ENCODE data around the gene GUCY1A2. TPM values are rescaled to one million over a fixed set of nuclear protein-coding genes. Genes with fewer than 3 reads are reported as not detected.
"Not testable (repeated sequence)": the region's sequence is repeated elsewhere in the genome, so short reads cannot be mapped to it uniquely, and the experiment has no call there.

GUCY1A2 gene
- polyA plus RNA-seq, 1 donor from 2014 or later = not detected

DNA sequence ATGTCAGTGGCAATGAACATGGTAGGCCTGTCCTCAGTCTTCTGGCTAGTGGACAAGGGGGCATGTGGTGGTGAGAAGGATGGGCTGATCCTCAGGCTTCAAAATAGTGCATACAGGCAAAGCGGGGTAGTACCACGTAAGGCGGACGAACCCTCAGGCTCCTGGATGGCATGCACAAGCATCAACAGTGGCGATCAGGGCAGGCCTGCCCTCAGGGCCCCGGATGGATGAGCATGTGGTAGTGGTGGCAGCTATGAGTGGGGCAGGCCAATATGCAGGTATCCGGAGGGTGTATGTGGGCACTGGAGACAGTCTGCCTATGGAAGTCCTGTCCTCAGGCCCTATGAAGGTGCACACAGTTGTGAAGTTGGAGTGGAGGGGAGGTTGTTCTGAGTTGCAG is 163.8 kb downstream of the GUCY1A2 start:
- H3K27me3 Mint-ChIP-seq = no peaks in the 10 kb centered on the region
- no peak overlapping the region for H3K4me3 Mint-ChIP-seq
- no peaks in the 10 kb centered on the region for H3K36me3 Mint-ChIP-seq
- peaks cover 4 to 25% (median 6%) of the 10 kb centered on the region in 3 donors for H3K9me3 Mint-ChIP-seq
- no peak overlapping the region for H3K27ac Mint-ChIP-seq
- H3K4me1 Mint-ChIP-seq = no peaks in the 10 kb centered on the region

DNA sequence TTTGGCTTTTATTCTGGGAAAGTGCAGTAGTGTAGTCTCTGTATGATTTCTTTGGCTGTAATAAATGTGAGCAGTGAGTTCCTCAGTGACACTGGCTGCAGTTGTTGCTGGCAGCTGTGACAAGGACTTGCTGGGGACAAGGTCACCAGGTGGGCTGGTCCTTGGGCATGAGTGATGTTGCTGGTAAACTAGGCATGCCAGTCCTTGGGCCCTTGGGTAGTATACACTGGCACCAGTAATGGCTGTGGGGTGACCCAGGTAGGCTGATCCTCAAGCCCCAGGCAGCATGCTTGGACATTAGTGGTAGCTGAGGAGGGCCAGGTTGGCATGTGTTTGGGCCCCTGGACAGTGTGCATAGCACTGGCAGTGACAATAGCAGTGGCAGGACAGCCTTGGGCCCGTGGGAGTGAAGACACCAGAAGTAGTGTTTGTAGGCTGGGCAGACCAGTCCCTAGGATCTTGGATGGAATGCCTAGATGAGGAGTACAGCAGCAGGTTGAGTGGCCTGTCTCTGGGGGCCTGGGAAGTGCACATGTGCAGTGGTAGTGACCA is 164.3 kb downstream of the GUCY1A2 start:
- H3K36me3 Mint-ChIP-seq = no peaks in the 10 kb centered on the region
- peaks cover 4 to 25% (median 6%) of the 10 kb centered on the region in 3 donors for H3K9me3 Mint-ChIP-seq
- no peak overlapping the region for H3K27ac Mint-ChIP-seq
- no peaks in the 10 kb centered on the region for H3K4me1 Mint-ChIP-seq
- no peak overlapping the region for H3K4me3 Mint-ChIP-seq
- H3K27me3 Mint-ChIP-seq = no peaks in the 10 kb centered on the region

DNA sequence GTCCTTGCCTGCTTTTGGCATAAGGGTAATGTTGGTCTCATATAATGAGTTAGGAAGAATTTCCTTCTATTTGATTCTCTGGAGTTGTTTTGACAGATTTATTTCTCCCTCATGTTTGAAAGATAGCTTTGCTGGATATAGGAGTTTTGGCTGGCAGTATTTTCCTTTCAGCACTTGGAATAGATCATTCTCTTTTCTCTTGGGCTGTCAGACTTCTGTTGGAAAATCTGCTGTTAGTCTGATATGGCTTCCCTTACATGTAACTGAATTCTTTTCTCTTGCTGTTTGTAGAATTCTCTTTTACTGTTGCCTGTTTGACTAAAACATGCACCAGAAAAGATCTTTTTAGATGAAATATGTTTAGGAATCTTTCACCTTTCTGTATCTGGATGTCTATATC is 165.5 kb downstream of the GUCY1A2 start:
- Mint-ChIP-seq H3K9me3 (peaks cover 4 to 25% (median 6%) of the 10 kb centered on the region in 3 donors), H3K27me3 (no peaks in the 10 kb centered on the region), H3K4me3 (no peak overlapping the region), H3K27ac (no peak overlapping the region), H3K4me1 (no peaks in the 10 kb centered on the region), H3K36me3 (no peaks in the 10 kb centered on the region)

DNA sequence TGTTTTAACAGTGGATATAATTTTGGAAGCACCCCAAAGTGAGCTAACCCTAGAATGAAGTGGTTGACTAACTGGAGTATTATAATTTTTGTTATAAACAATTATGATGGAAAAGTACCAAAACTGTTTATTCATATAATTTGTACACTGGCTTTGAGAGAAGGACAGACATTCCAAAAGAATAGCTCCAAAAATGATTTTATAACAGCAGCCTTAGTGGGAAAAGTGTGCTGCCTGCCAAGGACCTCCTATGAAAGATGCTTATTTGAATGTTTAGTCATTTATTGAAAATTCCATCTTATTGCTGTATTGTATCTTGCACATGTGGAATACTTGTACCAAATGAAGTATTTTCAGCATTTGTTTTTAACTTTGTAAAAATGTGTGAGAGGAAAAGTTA is 169.8 kb downstream of the GUCY1A2 start:
- Mint-ChIP-seq H3K27me3 (no peaks in the 10 kb centered on the region), H3K36me3 (no peaks in the 10 kb centered on the region), H3K27ac (no peak overlapping the region), H3K4me3 (no peak overlapping the region), H3K4me1 (no peaks in the 10 kb centered on the region), H3K9me3 (peaks cover 1 to 17% (median 2%) of the 10 kb centered on the region in 3 donors)

DNA sequence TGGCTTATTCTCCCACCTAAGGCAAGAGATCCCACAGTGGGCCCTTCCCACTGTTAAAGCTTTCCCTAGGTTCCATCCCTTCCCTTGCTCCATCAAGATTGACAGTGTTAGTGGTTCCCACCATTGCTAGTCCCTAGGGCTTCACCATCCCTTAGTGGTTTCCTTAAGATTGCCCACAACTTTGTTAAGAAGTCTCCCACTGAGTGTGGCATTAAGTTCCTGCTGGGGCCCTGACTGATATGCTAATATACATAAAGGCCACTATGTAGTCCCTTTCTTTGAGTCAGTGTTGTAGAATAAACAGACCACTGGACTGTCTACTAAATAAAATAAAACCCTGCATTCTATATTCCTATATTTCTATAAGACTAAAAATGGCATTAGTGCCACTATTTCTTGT is 176.1 kb downstream of the GUCY1A2 start:
- Mint-ChIP-seq H3K27me3 (no peaks in the 10 kb centered on the region), H3K27ac (no peak overlapping the region), H3K9me3 (no peaks in the 10 kb centered on the region), H3K4me3 (no peak overlapping the region), H3K36me3 (no peaks in the 10 kb centered on the region), H3K4me1 (no peaks in the 10 kb centered on the region)

DNA sequence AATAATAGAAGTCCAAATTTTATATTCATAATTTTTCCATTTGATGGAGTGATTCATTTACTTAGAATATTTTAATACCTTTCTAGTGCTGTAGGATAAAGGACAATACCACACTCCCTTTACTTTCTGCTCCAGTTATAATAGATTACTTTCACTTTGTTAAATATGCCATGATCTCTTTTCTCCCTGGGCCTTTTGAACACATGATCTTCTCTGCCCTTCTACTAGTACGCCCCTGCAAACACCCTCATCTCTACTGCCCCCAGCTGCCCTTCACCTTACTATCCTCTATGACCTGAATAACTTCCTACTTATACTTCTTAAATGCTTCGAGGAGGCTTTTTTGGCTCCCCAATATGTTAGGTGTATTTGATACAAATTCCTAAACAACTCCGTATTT is 177.3 kb downstream of the GUCY1A2 start:
- Mint-ChIP-seq H3K36me3 (no peaks in the 10 kb centered on the region), H3K9me3 (peaks cover 0 to 3% (median 0%) of the 10 kb centered on the region in 3 donors), H3K4me3 (no peak overlapping the region), H3K4me1 (no peaks in the 10 kb centered on the region), H3K27me3 (no peaks in the 10 kb centered on the region), H3K27ac (no peak overlapping the region)

DNA sequence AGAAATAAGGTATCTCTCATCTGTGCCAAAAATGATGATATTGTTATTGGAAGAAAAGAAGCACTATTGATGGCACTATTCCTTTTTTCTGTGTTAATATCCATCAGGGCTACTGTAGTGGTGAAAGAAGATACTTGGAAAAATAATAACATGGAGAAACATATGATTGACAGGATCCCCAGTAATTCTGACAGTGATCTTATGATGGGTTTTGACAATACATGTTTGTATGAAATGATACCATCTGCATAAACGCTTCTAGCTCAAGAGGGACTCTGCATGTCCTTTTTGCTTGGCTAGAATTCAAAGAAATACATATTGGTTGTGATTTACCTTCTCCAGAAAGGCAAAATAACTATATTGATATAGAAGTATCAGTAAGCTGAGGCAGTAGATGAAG is 178.1 kb downstream of the GUCY1A2 start:
- no peaks in the 10 kb centered on the region for H3K4me1 Mint-ChIP-seq
- H3K27ac Mint-ChIP-seq = no peak overlapping the region
- peaks cover 0 to 3% (median 0%) of the 10 kb centered on the region in 3 donors for H3K9me3 Mint-ChIP-seq
- no peaks in the 10 kb centered on the region for H3K27me3 Mint-ChIP-seq
- no peak overlapping the region for H3K4me3 Mint-ChIP-seq
- H3K36me3 Mint-ChIP-seq = no peaks in the 10 kb centered on the region

DNA sequence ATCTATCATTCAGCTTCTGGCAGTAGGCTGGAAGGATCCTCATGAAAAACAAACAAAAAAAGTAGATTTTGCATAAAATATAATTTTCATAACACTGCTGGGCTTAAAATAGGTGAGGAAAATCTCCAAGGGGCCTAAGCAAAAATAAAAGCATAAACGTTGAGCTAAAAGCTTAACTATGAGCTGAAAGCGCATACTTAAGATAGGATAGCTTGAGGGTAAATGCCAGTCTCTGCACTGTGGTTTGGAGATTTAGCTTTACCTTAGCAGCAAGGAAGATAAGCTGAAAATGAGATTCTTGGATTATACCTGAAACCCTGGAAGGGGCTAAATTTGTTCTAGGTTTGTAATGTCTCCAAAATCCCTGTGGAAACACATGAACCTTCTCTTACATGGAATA is 183.7 kb downstream of the GUCY1A2 start:
- no peaks in the 10 kb centered on the region for H3K36me3 Mint-ChIP-seq
- H3K27me3 Mint-ChIP-seq = no peaks in the 10 kb centered on the region
- no peak overlapping the region for H3K27ac Mint-ChIP-seq
- peaks cover 0 to 5% (median 2%) of the 10 kb centered on the region in 3 donors for H3K9me3 Mint-ChIP-seq
- no peaks in the 10 kb centered on the region for H3K4me1 Mint-ChIP-seq
- H3K4me3 Mint-ChIP-seq = no peak overlapping the region

DNA sequence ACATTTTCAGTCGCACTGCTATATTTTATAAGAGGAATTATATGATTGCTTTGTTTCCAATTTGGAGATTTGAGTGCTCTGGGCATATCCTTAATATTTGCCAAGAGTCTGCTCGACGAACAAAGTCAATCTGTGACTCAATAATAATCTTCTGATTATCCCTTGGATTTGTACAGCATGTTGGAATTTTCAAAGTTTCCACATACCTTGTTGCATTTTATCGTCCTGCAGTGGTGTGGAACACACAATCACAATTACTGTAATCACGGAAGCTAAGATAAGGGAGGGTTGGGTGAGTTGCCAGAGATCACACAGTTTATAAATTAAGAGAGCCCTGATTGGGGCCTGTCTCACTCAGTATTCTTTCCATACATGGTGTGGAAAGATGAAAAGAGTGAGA is 189.3 kb downstream of the GUCY1A2 start:
- no peaks in the 10 kb centered on the region for H3K27me3 Mint-ChIP-seq
- no peak overlapping the region for H3K27ac Mint-ChIP-seq
- H3K9me3 Mint-ChIP-seq = peaks cover 0 to 8% (median 5%) of the 10 kb centered on the region in 3 donors
- no peak overlapping the region for H3K4me3 Mint-ChIP-seq
- H3K36me3 Mint-ChIP-seq = no peaks in the 10 kb centered on the region
- no peaks in the 10 kb centered on the region for H3K4me1 Mint-ChIP-seq

DNA sequence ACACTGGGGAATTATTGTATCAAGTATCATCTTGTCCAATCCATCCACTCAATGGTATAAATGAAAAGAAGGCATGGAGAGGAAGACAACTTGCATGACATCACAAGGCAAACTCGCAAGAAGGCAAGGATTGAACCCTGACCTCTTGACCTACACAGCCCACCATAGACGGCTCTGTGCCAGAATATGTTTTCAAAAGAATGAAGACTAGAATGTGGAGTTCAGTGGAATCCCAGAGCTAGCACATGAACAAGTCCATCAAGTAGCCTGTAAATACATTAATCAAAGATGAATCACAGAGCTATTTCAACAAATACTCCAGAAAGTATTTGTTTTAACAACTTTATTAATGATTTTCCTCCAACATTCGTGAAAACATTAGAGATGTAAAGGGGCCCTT is 189.7 kb downstream of the GUCY1A2 start:
- no peaks in the 10 kb centered on the region for H3K27me3 Mint-ChIP-seq
- no peaks in the 10 kb centered on the region for H3K4me1 Mint-ChIP-seq
- H3K27ac Mint-ChIP-seq = no peak overlapping the region
- H3K4me3 Mint-ChIP-seq = no peak overlapping the region
- peaks cover 0 to 8% (median 6%) of the 10 kb centered on the region in 3 donors for H3K9me3 Mint-ChIP-seq
- H3K36me3 Mint-ChIP-seq = no peaks in the 10 kb centered on the region

DNA sequence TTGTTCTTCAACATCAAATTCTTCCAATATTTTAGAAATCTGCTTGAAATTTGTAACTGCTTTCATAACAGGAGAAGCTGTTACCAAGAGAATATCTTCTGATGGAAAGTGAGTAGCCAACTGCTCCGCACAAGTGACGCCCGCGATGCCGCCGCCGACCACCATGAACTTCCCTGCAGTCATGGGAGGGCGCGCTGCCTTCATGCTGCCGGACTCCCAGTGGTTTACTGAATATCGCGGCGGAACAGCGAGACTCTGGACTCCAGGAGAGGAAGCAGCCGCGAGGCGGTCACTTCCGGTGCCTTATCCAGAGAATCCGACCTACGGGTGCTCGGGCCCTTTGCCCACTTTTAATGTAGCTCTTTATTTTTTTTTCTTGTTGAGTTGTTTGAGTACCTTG is 190.6 kb downstream of the GUCY1A2 start:
- peaks cover 0 to 9% (median 8%) of the 10 kb centered on the region in 3 donors for H3K9me3 Mint-ChIP-seq
- no peaks in the 10 kb centered on the region for H3K27me3 Mint-ChIP-seq
- H3K4me1 Mint-ChIP-seq = no peaks in the 10 kb centered on the region
- H3K36me3 Mint-ChIP-seq = no peaks in the 10 kb centered on the region
- no peak overlapping the region for H3K4me3 Mint-ChIP-seq
- H3K27ac Mint-ChIP-seq = no peak overlapping the region

DNA sequence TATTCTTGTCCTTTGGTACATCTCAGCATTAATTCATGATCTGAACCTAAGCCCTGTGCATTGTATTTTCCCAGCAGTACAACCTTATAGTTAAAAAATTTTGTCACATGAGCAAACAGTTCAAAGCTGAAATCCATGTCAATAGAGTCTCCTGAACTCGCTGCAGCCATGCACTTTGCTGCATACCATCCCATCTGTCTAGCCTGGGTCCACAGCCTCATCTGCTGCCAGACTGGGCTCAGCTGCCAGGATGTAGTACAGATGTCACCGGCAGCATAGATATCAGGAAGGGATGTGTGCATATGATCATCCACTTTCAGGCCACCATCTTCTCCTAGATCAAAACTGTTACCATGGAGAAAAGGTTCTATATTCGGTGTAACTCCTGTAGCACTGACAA is 191.7 kb downstream of the GUCY1A2 start:
- H3K9me3 Mint-ChIP-seq, H3K27me3 Mint-ChIP-seq, H3K4me1 Mint-ChIP-seq, H3K27ac Mint-ChIP-seq, H3K36me3 Mint-ChIP-seq, H3K4me3 Mint-ChIP-seq: not testable (repeated sequence)

DNA sequence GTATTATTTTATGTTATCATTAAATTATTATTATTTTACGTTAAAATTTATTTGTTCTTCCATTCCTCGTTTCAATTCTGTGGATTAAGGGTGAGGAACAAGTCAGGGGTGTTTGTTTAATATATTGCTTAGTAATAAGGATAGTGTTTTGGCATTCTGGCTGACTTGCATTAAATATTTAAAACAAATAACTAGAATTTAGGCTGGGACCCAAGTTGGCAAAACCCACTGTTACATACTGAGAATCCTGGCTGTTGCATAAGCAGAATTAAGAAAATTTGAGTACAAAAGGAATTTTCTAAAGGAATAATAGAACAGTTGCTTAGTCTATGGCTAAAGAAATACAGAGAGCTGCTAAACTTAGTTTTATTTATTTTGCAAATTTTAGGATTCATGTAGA is 196.4 kb downstream of the GUCY1A2 start:
- Mint-ChIP-seq H3K4me1 (no peaks in the 10 kb centered on the region), H3K27ac (no peak overlapping the region), H3K27me3 (no peaks in the 10 kb centered on the region), H3K9me3 (peaks cover 0 to 5% (median 0%) of the 10 kb centered on the region in 3 donors), H3K4me3 (no peak overlapping the region), H3K36me3 (no peaks in the 10 kb centered on the region)

DNA sequence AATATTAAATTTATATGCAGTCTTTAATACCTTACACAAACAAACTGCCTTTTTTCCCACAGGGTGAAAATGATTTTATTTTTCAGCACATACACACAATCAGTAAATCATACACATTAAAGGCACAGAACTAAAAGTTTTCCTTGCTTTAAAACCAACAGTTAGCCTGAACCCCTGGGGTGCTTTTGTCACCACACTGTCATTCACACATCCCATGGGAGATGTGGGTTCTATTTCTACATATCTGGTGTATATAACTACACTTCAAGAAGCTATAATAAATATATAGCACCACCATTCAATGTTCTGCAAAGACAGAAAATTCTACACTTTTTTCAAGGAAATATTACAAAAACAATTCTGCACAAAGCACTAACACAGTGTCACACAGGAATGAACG is 197.0 kb downstream of the GUCY1A2 start:
- no peak overlapping the region for H3K27ac Mint-ChIP-seq
- peaks cover 0 to 7% (median 0%) of the 10 kb centered on the region in 3 donors for H3K9me3 Mint-ChIP-seq
- no peaks in the 10 kb centered on the region for H3K4me1 Mint-ChIP-seq
- H3K36me3 Mint-ChIP-seq = no peaks in the 10 kb centered on the region
- no peak overlapping the region for H3K4me3 Mint-ChIP-seq
- no peaks in the 10 kb centered on the region for H3K27me3 Mint-ChIP-seq

DNA sequence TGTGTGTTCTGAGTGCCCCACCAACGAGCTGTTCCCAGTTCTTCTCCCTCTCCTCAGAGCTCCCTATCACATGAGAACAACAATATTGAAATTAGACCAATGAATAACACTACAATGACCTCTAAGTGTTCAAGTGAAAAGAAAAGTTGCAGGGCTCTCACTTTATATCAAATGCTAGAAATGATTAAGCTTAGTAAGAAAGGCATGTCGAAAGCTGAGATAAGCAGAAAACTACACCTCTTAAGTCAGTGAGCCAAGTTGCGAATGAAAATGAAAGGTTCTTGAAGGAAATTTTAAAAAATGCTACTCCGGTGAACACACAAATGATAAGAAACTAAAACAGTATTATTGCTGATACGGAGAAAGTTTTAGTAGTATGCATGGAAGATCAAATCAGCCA is 199.8 kb downstream of the GUCY1A2 start:
- H3K27me3 Mint-ChIP-seq = no peaks in the 10 kb centered on the region
- H3K4me1 Mint-ChIP-seq = no peaks in the 10 kb centered on the region
- H3K36me3 Mint-ChIP-seq = no peaks in the 10 kb centered on the region
- H3K27ac Mint-ChIP-seq = no peak overlapping the region
- H3K9me3 Mint-ChIP-seq = peaks cover 0 to 3% (median 0%) of the 10 kb centered on the region in 3 donors
- H3K4me3 Mint-ChIP-seq = no peak overlapping the region

DNA sequence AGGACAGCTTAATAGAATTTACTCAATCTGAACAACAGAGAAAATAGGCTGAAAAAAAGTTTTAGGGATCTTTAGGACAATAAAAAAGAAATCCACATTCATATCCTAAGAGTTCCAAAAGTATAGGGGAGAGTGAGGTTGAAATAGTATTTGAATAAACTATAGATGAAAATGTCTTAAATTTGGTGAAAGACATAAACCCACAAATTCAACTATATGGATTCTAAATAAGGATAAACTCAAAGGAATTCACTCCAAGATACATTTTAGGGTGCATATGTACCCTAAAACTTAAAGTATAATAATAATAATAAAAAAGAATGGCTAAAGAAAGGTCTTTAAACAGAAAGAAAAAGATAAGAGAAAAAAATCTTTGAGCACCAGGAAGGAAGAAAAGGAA is 203.1 kb downstream of the GUCY1A2 start:
- Mint-ChIP-seq H3K4me1 (no peaks in the 10 kb centered on the region), H3K4me3 (no peak overlapping the region), H3K27me3 (no peaks in the 10 kb centered on the region), H3K9me3 (peaks cover 0 to 2% (median 0%) of the 10 kb centered on the region in 3 donors), H3K36me3 (no peaks in the 10 kb centered on the region), H3K27ac (no peak overlapping the region)

DNA sequence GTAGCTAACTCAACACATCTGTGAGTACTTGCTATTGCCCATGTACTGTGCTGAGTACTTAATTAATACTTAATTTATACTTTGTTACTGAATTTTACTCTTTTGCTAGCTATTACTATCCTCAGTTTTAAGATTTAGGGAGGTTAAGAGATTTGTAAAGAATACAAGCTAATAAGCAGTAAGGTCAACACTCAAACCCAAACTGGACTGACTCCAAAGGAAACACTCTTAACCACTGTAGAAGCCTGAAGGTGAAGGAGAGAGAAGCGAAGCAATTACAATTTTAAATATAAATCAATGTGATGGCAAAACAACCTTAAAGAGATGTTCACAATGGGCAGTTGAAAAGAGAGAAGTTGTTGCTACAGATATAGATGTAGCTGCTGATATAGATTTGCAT is 204.5 kb downstream of the GUCY1A2 start:
- Mint-ChIP-seq H3K4me3 (no peak overlapping the region), H3K36me3 (no peaks in the 10 kb centered on the region), H3K4me1 (no peaks in the 10 kb centered on the region), H3K27me3 (no peaks in the 10 kb centered on the region), H3K27ac (no peak overlapping the region), H3K9me3 (peaks cover 0 to 2% (median 1%) of the 10 kb centered on the region in 3 donors)
